Panc1 (cell line): ENCODE data around the gene FOXP4. TPM values are rescaled to one million over a fixed set of nuclear protein-coding genes. Genes with fewer than 3 reads are reported as not detected.

Experiments
- ATAC-seq: fragments of 200-7000 bp; cut with Tn5 transposase; 2 replicates; pipeline ENCODE4 v1.9.1; 2020; ENCODE audit warnings: mild to moderate bottlenecking, moderate library complexity
- BruUV-seq: library from RNA; stranded (reverse); fragments of 400-500 nt; replicated peaks from 2 replicates; lab custom pipeline; 2021; lab: Mats Ljungman, UMichigan
- CTCF ChIA-PET: fragments of 300-600 bp; sonication (Branson Sonifier 250); formaldehyde crosslinking; loops from one replicate; lab custom pipeline; 2022; ENCODE audit warnings: antibody characterized with exemption; lab: Charles Lee
- POLR2A ChIA-PET: fragments of 300-600 bp; sonication (Branson Sonifier 250); formaldehyde crosslinking; loops from one replicate; lab custom pipeline; 2022; ENCODE audit warnings: antibody characterized with exemption; lab: Charles Lee
- DNase-seq: peaks from one replicate; pipeline ENCODE4 v3.0.0-alpha.2; 2010; ENCODE audit warnings: low read depth, low spot score
- H3K27ac ChIP-seq: 2 replicates; pipeline ENCODE4 v1.5.1; 2011; ENCODE audit warnings: mild to moderate bottlenecking, low read length, inconsistent platforms
- H3K27me3 ChIP-seq: fragments of 200-500 bp; sonication (Bioruptor generic); 2 replicates; pipeline ENCODE4 v1.6.0; 2014; ENCODE audit warnings: low read length, inconsistent platforms; ENCODE audit not compliant: control insufficient read depth, insufficient read depth
- H3K36me3 ChIP-seq: fragments of 200-500 bp; sonication (Bioruptor generic); 2 replicates; pipeline ENCODE4 v1.5.1; 2014; ENCODE audit warnings: inconsistent platforms, mild to moderate bottlenecking, low read length, moderate library complexity; ENCODE audit not compliant: control insufficient read depth, insufficient read depth
- H3K4me1 ChIP-seq: 2 replicates; pipeline ENCODE4 v1.5.1; 2011; ENCODE audit warnings: inconsistent platforms, mild to moderate bottlenecking, low read length, moderate library complexity; ENCODE audit not compliant: control insufficient read depth, insufficient read depth
- H3K4me3 ChIP-seq, 2 experiments: 2 replicates each; pipeline ENCODE4 v1.5.1; 2011 to 2012; ENCODE audit warnings: low read depth in 2 of 2, low read length in 2 of 2, mild to moderate bottlenecking in 2 of 2, inconsistent platforms in 1 of 2, moderate library complexity in 1 of 2
- H3K9me3 ChIP-seq: fragments of 200-500 bp; sonication (Bioruptor generic); 2 replicates; pipeline ENCODE4 v1.5.1; 2014; ENCODE audit warnings: low read depth, mild to moderate bottlenecking, inconsistent platforms, low read length, moderate library complexity; ENCODE audit not compliant: control insufficient read depth, insufficient read depth
- CTCF ChIP-seq: fragments of 450-650 bp; IDR thresholded peaks from 2 replicates; pipeline ENCODE4 v1.5.1; 2017; ENCODE audit warnings: mild to moderate bottlenecking
- POLR2AphosphoS5 ChIP-seq: IDR thresholded peaks from 2 replicates; pipeline ENCODE4 v1.6.1; 2012; ENCODE audit warnings: mild to moderate bottlenecking, low read depth, low read length, moderate library complexity
- REST ChIP-seq, 2 experiments: IDR thresholded peaks; 2 replicates each; pipeline ENCODE4 v1.6.1; 2011 to 2012; ENCODE audit warnings: low read depth in 2 of 2, control low read depth in 1 of 2, low read length in 1 of 2, mild to moderate bottlenecking in 1 of 2, moderate library complexity in 1 of 2; ENCODE audit not compliant: insufficient read depth in 1 of 2
- SIN3A ChIP-seq: IDR thresholded peaks from 2 replicates; pipeline ENCODE4 v1.6.1; 2012; ENCODE audit warnings: low read depth, mild to moderate bottlenecking, low read length, moderate library complexity, borderline replicate concordance; ENCODE audit not compliant: insufficient read depth
- TCF7L2 ChIP-seq: IDR thresholded peaks from 2 replicates; pipeline ENCODE4 v1.6.1; 2011; ENCODE audit warnings: mild to moderate bottlenecking, low read depth, low read length, inconsistent platforms
- in situ Hi-C: cut with HindIII; loops from 2 replicates; pipeline ENCODE4 v1.10.0; 2016; ENCODE audit warnings: low sequenced_read_pairs, low pct_unique_long_range_greater_than_20kb
- intact Hi-C: fragments of 100-400 bp; cut with micrococcal nuclease; formaldehyde crosslinking; loops from one replicate; pipeline ENCODE4 v1.10.0; 2022; ENCODE audit not compliant: unreplicated experiment
- total RNA-seq: library from RNA; stranded (reverse); gene quantifications from one replicate; pipeline ENCODE4 v1.2.1, GENCODE V29; 2021; ENCODE audit not compliant: unreplicated experiment

FOXP4 gene
- total RNA-seq, 1 experiment from 2014 or later, result 30.4 TPM

- intact Hi-C loops, result no loop called here
- no peaks in the 10 kb centered on the region for H3K9me3 ChIP-seq
- ChIA-PET POLR2A (interaction anchor here (0.6 kb wide), 1 partner anchor 16 kb away, joined by 4 read pairs; no protein-coding TSS in a partner anchor), CTCF (no interaction called here)
- H3K4me3 ChIP-seq, result no peak overlapping the region
- ATAC-seq (no peak), DNase-seq (no peak)
- in situ Hi-C loops, result no loop called here
- TF ChIP-seq SIN3A (no peak), POLR2AphosphoS5 (no peak), REST (IDR thresholded peaks at IDR 0.05; ENCODE audit: insufficient read depth in 1 of 2, low read depth in 2 of 2, low read length in 1 of 2) (no peak), CTCF (no peak), TCF7L2 (no peak)
- no peaks in the 10 kb centered on the region for H3K27me3 ChIP-seq
- no peaks in the 10 kb centered on the region for H3K36me3 ChIP-seq
- BruUV-seq, result no TSS peak
- no peak overlapping the region for H3K27ac ChIP-seq
- H3K4me1 ChIP-seq, result no peaks in the 10 kb centered on the region
Measured at GRCh38 chr6:41630946-41631345, 84.8 kb downstream of the FOXP4 start.

- DNase-seq (no peak), ATAC-seq (no peak)
- CTCF ChIA-PET, result no interaction called here
- Histone ChIP-seq H3K4me3 (no peak overlapping the region), H3K27ac (no peak overlapping the region), H3K9me3 (no peaks in the 10 kb centered on the region), H3K36me3 (peaks cover 3% of the 10 kb centered on the region; the same call in 1 of the 2 replicates), H3K27me3 (no peaks in the 10 kb centered on the region; the same call in none of the 2 replicates), H3K4me1 (no peaks in the 10 kb centered on the region)
- BruUV-seq, result no TSS peak
- intact Hi-C loops, result no loop called here
- TF ChIP-seq CTCF, result no peak
- TF ChIP-seq SIN3A, result no peak
- no peak for TF ChIP-seq TCF7L2
- TF ChIP-seq REST (IDR thresholded peaks at IDR 0.05; ENCODE audit: insufficient read depth in 1 of 2, low read depth in 2 of 2, low read length in 1 of 2), result no peak
- in situ Hi-C loops, result no loop called here
- POLR2A ChIA-PET, result interaction anchor here (0.6 kb wide), 1 partner anchor 15 kb away, joined by 11 read pairs; no protein-coding TSS in a partner anchor
Measured at GRCh38 chr6:41633056-41633634, 87.0 kb downstream of the FOXP4 start.
